GM19395 (cell line): Measurements from ENCODE around the gene FGF18.
"Not testable (repeated sequence)": the region's sequence is repeated elsewhere in the genome, so short reads cannot be mapped to it uniquely, and the experiment has no call there.

ENCODE experiments used
- ATAC-seq: cut with Tn5 transposase; IDR thresholded peaks from one replicate; pipeline ENCODE4 v1.9.1; 2021; ENCODE audit warnings: mild to moderate bottlenecking, moderate library complexity; ENCODE audit not compliant: unreplicated experiment

Gene FGF18

GRCh38 chr5:171494452-171495121 lies 75.1 kb downstream of the FGF18 start:
- no peak for ATAC-seq

GRCh38 chr5:171495122-171495700 lies 75.8 kb downstream of the FGF18 start:
- no peak for ATAC-seq

GRCh38 chr5:171496456-171496855 lies 77.0 kb downstream of the FGF18 start:
- ATAC-seq = no peak

- ATAC-seq = not testable (repeated sequence)
Measured at GRCh38 chr5:171497494-171497893, 78.0 kb downstream of the FGF18 start.

- no peak for ATAC-seq
Measured at GRCh38 chr5:171498166-171498565, 78.7 kb downstream of the FGF18 start.

GRCh38 chr5:171499611-171500010 lies 80.2 kb downstream of the FGF18 start:
- no peak for ATAC-seq

- ATAC-seq = no peak
Measured at GRCh38 chr5:171505473-171506043, 86.1 kb downstream of the FGF18 start.

GRCh38 chr5:171506951-171507350 lies 87.5 kb downstream of the FGF18 start:
- no peak for ATAC-seq
